Mesenteric fat pad (tissue), 1 donor: ENCODE measurements around the gene ERFL. TPM values are rescaled to one million over a fixed set of nuclear protein-coding genes. Genes with fewer than 3 reads are reported as not detected.

ENCODE experiments used
- DNase-seq: peaks from one replicate; pipeline ENCODE4 v3.0.0-alpha.2; 2020; ENCODE audit warnings: low spot score
- total RNA-seq: library from RNA; stranded (reverse); fragmentation: NEBNext Ultra II Directional; extraction: Animal tissue kit (Norgen Biotek cat#: 25700); gene quantifications from one replicate; pipeline ENCODE4 v1.2.1, GENCODE V29; 2021
- donor health status: DM: yes; HTN: yes; CAD: no.

The ERFL gene
- total RNA-seq, 1 donor from 2014 or later, result 0.19 TPM

DNA sequence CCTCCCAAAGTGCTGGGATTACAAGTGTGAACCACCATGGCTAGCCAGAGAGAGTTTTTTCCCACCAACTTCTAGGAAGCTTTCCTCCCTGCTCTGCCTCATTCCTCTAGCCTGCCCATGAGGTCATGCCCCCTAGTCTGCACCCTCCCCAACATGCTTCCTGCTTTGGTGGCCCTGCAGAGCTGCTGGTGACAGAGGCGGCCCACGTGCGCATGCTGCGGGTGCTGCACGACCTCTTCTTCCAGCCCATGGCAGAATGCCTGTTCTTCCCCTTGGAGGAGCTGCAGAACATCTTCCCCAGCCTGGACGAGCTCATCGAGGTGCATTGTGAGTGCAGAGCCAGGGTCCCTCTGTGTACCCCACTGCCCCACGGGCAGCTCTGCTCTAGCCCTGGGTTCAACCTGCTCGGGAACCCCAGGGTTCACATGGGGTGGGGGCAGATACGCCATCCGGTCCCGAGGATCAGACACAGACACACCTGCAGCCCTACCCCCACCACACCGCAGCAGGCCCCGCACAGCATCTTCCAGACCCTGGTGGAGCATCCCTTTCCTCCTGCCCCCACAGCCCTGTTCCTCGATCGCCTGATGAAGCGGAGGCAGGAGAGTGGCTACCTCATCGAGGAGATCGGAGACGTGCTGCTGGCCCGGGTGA, 26.4 kb downstream of the ERFL start:
- DNase-seq, result no peak

DNA sequence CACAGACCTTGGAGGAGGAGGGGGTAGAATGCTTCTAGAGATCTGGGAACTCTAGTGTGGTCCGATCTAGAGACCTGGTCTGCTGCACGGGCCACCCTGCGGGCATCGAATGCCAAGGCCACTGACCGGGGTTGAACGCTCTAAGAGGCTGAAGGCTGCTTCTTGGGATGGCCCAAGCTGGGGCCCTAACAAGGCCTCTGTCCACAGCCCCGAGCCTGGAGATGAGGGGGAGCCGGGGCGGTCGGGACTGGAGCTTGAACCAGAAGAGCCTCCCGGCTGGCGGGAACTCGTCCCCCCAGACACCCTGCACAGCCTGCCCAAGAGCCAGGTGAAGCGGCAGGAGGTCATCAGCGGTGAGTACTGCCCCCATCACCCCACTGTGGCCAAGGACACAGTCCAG, 30.0 kb downstream of the ERFL start:
- no peak for DNase-seq

DNA sequence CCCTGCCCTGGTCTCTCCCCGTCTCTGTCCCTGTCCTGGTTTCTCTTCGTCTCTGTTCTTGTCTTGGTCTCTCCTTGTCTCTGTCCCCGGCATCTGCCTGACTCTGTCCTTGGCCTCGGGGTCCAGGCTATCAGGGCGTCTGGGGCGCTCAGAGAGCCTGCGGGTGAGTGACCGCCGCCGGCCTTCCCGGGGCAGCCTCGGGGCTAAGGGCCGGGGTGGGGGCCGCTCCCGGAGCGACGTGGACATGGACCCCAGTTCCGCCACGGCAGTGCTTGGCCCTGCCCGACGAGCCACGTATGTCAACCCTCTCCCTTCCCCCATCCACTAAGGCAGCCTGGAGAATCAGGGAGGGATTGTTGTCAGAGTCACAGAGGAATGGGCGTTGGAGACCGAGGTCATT, 30.4 kb downstream of the ERFL start:
- DNase-seq, result no peak

DNA sequence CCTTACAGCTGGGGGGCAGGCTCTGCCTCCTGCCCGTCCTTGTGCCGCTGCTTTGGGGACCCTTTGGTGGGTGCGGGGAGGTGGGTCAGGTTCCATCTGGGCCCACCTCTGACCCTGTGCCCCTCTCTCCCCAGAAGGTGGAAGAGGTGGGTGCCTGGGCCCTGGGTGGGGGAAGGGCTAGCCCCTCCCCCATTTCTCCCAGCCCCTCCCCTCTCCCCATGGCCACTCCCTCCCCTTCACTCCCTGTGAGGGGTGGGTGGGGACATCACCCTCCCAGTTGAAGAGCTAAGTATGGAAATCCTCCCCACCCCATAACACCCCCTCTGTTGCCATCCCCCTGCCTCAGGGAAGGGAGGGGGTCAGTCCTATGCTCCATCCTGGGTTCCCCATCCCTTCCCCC, 31.1 kb downstream of the ERFL start:
- DNase-seq, result no peak

DNA sequence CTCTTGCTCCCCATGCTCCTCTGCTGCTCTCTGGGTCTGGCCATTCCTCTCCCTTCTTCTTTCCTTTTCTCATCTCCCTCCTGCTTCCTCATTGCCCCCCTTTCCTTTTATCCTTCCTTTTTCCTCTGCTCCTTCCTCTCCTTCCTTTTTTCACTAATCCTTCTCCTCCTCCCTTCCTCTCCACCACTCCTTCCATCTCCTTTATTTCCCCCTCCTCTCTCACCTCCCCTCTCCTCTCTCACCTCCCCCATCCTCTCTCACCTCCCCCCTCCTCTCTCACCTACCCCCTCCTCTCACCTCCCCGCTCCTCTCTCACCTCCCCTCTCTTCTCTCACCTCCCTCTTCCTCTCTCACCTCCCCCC, 31.7 kb downstream of the ERFL start:
- no peak for DNase-seq

DNA sequence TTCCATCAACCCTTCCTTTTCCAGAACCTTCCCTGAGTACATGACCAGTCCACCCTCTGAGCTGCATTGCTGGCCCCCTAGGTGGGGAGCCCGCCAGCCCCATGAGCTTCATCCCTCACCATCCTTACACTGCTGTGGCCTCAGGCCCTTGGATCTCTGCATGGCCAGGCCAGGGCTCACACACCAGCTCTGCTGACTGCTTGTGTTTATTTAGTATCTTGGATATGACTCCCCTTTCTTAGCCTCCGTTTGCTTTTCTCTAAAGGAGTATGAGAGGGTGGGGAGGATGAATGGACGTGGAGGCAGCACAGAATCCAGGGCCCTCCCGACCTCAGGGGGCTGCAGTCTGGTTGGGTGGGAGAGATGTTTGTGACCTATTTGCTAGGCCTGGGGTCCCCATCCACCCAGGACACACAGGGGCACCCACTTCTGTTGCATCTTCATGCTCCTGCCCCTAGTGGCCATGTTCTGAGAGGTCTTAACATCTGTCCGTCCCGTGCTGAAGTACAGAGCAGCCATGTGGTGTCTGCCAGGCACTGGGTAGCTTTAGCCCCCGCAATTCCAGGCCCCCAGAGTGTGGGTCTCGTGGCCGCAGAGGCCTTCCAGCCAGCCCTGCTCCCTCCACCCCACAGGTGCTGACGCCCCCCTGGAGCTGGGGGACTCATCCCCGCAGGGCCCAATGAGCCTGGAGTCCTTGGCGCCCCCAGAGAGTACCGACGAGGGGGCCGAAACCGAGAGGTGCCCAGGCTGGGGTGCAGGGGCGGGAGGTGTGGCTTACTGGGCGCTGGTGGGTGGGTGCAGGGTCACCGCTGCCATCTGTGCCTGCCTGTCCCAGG, 32.3 kb downstream of the ERFL start:
- DNase-seq, result no peak

DNA sequence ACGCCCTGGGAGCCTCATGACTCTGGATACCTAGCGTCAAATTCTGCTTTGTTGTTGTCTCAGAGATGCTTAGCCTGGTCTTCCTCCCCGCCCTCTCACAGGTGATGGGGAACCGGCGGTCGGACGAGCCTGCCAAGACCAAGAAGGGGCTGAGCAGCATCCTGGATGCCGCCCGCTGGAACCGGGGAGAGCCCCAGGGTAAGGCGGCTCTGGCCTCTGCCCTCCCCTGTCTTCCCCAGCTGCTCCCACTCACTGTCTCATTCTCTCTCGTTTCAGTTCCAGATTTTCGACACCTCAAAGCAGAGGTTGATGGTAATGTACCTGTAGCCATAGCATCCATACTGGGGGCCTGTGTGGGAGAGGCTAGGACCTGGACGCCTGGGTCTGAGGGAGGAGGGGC, 33.9 kb downstream of the ERFL start:
- DNase-seq, result no peak

DNA sequence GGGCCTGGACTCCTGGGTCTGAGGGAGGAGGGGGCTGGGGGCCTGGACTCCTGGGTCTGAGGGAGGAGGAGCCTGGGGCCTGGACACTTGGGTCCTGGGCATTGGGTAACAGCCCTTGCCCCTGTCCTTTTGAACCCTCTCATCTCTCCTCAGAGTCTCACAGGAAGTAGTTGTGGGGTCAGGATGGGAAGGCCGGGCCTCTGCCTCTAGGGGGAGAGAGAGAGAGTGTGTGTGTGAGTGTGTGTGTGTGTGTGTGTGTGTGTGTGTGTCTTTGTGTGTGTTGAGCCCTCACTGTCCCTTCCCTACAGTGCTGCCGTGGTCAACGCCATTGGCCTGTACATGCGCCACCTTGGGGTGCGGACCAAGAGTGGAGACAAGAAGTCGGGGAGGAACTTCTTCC, 34.4 kb downstream of the ERFL start:
- no peak for DNase-seq

DNA sequence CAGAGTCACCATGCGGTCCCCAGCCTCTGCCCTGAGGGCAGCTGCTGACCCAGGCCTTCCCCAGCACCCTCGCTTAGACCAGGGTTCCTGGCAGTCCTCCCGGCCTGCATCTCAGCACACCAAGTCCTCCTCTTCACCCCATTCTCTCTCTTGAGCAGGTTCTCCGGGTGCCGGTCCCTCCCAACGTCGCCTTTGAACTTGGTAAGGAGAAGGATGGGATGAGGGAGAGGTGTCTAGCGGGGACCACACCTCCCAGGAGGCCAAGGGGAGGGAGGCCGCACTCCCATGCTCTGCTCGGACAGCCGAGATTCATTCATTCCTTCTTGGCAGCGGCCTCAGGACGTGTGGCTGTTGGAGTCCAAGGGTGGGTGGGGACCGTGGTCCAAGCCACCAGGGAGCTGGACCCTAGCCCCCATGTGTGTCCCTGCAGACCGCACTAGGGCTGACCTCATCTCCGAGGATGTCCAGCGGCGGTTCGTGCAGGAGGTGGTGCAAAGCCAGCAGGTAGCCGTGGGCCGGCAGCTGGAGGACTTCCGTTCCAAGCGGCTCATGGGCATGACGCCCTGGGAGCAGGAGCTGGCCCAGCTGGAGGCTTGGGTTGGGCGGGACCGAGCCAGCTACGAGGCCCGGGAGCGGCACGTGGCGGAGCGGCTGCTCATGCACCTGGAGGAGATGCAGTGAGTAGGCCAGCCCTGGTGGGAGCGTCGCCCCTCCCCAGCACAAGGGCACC, 35.9 kb downstream of the ERFL start:
- no peak for DNase-seq

DNA sequence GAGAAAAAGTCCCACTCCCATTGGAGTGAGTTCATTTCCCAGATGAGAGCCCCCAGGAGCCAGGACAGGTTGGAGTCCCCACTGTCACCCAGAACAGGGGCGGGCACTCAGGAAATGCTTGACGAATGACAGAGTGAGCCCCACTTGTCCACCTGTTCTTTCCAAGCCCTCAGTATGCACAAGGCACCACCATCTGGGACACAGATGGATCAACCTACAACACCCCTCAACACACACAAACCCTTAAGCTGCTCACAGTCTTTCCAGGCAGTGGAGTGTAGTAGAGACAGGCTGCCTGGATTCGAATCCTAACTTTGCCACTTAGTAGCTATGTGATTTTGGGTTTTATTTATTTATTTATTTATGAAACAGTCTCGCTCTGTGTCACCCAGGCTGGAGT, 37.3 kb downstream of the ERFL start:
- no peak for DNase-seq

DNA sequence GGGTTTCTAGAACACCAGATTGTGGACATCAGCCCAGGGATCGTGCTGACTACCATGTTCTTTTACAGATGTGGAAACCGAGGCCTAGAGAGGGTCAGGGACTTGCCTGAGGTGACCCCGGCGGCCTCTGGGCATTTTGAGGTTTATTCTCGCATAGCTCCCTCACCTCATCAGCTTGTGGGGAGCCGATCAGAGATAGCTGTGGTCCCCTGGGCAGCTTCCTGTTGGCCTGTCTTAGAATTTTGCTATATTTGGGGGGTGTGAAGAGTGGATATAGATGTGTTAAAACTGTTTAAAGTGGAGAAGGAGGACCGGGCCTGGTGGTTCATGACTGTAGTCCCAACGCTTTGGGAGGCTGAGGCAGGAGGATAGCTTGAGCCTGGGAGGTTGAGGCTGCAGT, 38.4 kb downstream of the ERFL start:
- no peak for DNase-seq

DNA sequence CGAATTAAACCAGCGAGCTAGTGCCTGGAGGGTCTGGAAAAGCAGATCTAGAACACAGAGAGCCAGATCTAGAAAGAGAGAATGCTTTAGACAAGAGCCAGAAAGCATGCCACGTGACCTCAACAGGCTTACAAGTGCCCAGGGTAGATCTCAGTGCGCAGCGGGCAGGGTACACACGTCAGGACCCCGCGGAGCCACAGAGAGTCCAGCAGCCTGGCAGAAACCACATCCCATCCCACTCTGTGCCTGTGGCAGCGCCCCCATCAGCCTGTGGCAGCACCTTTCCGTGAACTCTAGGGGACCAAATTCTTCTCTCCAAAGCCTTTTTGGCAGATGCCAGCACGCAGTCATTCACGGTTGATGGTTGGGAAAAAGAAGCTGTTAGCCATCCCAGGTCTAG, 39.3 kb downstream of the ERFL start:
- DNase-seq, result no peak

DNA sequence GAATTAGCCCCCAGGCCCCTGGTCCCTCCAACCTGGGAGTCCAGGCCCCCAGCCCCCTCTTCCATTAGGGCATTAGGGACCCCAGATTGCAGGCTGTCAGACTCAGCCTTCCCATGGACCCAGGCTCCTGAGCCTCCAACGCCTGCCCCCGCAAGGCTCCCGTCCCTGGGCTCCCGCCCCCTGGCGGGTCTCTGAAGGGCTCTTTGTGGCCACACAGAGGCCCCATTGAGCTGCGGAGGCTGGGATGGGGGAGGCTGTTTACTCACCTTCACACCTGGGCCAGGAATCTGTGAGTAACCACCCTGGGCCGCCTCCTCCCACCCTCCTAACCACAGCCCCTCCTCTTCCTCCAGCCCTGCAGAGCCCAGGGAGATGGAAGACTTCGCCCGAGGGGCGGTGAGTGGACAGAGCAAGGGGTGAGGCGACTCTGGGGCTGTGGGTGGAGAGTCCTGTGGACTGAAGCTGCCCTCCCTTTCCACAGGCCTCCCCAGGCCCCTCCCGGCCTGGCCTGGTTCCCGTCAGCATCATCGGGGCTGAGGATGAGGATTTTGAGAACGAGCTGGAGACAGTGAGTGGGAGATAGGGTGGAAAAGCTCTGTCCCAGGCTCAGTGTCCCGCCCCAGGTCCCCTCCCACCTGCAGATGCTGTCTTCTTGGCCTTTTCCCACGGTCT, 40.4 kb downstream of the ERFL start:
- no peak for DNase-seq

DNA sequence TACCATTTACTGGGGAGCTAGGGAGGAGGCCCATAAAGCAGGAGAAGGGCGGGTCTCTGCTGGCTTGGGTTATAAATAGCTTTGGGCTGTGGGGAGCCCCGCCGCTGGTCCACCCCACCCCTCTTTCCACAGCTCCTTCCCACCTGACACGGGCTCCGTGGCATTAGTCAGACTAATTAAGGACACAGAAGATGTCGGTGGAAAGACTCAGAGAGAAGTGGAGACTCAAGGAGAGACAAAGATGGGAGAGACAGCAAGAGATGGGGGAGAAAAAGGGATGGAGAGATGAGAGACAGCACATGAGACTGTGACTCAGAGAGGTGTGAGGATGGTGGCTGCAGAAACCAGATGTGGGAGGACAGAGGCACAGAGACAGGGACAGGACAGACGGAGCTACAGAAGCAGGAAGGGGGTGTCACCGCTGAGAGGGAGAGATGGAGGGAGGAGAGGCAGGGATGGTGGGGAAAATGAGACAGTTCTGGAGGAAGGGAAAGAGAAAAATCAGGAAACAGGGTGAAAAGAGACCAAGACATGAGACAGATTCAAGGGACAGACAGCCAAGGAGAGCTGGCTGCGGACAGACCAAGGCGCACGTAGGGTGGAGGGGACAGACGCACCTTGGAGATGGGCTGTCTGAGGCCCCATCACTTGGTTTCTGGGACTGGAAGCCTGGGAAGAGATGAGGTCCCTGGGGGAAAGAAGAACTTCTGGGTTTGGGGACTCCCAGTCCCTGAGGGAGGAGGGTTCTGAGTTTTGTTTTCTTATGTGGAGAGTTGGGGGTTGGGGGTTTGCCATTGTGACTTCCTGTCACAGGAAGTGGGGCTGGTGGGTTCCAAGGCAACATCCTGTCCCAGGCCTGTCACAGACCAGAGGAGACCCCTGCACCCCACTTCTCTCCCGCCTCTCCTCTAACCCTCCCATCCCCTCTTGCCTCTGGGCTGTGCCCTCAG, 41.2 kb downstream of the ERFL start:
- no peak for DNase-seq

DNA sequence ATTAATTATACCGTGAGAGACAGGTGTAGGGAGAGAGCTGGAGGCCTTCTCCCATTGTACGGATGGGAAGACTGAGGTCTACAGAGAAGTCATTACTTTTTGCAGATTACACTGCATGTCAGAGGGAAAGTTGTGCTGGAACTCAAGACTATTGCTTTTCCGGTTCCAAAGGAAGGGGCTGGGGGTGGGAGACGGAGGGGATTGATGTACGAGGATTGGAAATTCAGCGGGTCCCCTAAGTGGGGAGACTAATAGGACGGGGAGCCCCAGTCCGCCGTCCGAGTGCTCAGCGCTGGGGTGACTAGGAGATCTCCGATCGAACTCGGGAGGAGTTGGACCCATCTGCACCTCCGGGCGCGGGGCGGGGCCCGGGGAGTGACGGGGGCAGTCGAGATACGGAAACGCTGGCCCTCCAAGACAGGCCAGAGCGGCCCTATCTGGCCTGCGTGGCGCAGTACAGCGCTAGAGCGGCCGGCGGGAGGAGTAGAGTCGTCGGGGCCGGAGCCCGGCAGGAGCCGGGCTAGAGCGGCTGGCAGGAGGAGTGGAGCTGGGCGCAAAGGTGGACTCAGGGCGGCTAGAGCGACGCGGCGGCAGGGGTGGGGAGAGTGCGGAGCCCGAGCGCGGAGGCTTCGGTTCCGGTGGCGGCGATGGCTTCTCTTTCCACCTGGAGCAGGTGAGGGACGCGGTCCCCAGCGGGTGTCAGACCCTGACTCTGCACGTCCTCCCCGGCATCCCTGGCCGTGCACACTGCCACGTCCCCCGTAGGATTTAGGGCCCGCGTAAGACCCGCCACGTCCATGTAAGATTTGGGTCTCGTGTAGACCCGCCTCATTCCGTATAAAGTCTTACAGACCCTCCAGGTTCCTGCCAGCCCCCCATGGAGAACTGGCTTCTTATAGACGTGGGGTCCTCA, 44.2 kb downstream of the ERFL start:
- DNase-seq, result peak; percentile 98

DNA sequence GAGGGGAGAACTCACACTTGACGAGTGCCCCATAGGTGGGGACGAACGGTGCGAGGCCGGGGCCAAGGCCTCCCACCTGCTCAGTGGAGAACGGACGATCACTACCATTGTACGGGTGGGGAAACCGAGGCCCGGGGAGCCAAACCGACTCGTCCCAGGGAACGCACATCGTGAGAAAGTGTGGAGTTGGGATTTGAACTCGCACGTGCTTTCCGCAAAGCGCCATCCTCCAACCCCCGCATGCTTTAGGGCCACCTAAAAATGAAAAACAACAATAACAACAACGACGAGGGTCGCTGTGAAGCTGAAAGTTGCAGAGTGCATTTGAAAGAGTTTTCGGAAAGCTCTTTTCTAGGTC, 44.8 kb downstream of the ERFL start:
- no peak for DNase-seq

DNA sequence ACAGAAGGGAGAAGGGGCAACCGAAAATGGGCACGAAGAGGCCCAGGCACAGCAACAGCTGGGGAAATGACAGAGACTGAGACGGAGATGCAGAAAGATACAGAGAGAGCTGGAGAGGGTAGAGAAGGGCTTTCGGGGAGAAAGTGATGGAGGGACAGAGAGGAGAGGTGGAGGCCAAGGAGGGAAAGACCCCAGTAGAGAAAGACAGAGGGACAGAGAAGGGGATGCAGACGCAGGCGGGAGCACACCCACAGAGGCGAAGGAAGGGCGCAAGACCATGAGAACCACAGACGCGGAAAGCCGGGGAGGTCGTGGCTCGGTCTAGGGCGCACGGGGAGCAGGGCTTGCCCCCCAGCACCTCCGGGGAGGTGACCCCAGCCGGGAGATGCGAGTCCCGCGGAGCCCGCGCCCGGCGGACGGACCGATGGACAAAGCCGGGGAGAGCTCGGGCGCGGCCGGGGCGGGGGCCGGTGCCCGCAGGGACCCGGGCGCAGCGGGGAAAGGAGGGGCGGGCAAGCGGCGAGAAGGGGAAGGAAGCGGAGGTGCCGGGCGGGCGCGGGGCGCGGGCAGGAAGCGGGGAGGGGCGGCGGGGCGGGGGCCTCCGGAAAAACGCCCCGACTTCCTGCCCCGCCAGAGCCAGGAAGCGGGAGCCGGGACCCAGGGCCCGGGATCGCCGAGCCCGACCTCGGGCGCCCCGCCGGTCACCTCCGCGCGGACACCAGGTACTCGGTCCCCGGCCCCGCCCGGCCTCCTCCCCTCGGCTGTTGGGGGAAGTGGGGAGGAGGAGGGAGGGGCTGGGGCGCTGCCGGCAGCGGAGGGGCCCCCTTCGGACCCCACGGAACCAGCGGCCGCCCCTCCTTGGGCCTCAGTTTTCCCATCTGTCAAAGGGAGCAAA, 45.4 kb downstream of the ERFL start, which contains the start of gene ARHGEF1:
Gene ARHGEF1 (plus strand): TSS at position 617 of the 895 bp plus-strand sequence. CDS start 4,899 bp downstream, outside the sequence.
- no peak for DNase-seq

DNA sequence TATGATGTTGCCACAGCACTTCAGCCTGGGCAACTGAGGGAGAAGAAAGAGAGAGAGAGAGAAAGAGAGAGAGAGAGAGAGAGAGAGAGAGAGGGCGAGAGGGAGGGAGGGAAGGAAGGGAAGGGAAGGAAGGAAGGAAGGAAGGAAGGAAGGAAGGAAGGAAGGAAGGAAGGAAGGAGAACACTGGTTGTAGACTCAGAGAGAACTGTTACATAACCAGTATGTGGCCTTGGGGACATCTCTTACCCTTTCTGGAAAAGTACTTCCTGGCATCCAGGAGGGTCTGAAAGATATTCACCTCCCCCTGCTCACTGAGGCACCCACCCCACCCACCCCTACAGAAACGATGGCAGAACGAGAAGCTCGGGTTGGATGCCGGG, 47.9 kb downstream of the ERFL start:
- no peak for DNase-seq
